22Rv1 (cell line): ENCODE measurements around the gene PRICKLE1.

Experiments used
- CTCF ChIP-seq: fragments of 450-650 bp; IDR thresholded peaks from 2 replicates; pipeline ENCODE4 v1.5.1; 2017; ENCODE audit warnings: mild to moderate bottlenecking
- ZFX ChIP-seq: fragments of 450-650 bp; IDR thresholded peaks from 2 replicates; pipeline ENCODE4 v1.6.1; 2017; ENCODE audit warnings: antibody characterized with exemption, borderline replicate concordance

GRCh38 chr12:42564556-42564955, 25.0 kb downstream of the PRICKLE1 start:
- TF ChIP-seq CTCF (no peak), ZFX (no peak)
